Mesothelial cell of epicardium (in vitro differentiated cells): ENCODE data around the gene CTRL. TPM values are rescaled to one million over a fixed set of nuclear protein-coding genes. Genes with fewer than 3 reads are reported as not detected.

Experiments used
- DNase-seq, 2 experiments: peaks; one replicate each; pipeline ENCODE4 v3.0.0; 2021; ENCODE audit warnings: low spot score in 2 of 2; ENCODE audit not compliant: unreplicated experiment in 2 of 2
- H3K27ac Mint-ChIP-seq: 2 replicates; pipeline ENCODE4 v1.8.0; 2021; ENCODE audit warnings: mixed read lengths
- H3K27me3 Mint-ChIP-seq: 2 replicates; pipeline ENCODE4 v1.8.0; 2021; ENCODE audit warnings: low read depth, mixed read lengths
- H3K36me3 Mint-ChIP-seq: 2 replicates; pipeline ENCODE4 v1.8.0; 2021; ENCODE audit warnings: mixed read lengths
- H3K4me1 Mint-ChIP-seq: 2 replicates; pipeline ENCODE4 v1.8.0; 2021; ENCODE audit warnings: mixed read lengths
- H3K4me3 Mint-ChIP-seq: 2 replicates; pipeline ENCODE4 v1.8.0; 2021; ENCODE audit warnings: mild to moderate bottlenecking, moderate library complexity, mixed read lengths
- H3K9me3 Mint-ChIP-seq: 2 replicates; pipeline ENCODE4 v1.8.0; 2021; ENCODE audit warnings: mixed read lengths
- total RNA-seq: library from RNA; stranded (reverse); gene quantifications from 3 replicates; pipeline ENCODE4 v1.2.1, GENCODE V29; 2021
- TF ChIP-seq, protein P1 (sequence below): fragments of 200-600 bp; sonication (generic); IDR thresholded peaks from one replicate; pipeline ENCODE4 v1.5.0; 2021; ENCODE audit warnings: antibody characterized with exemption; ENCODE audit not compliant: unreplicated experiment

The CTRL gene
- total RNA-seq, 1 donor from 2014 or later, result 1.5 TPM

DNA sequence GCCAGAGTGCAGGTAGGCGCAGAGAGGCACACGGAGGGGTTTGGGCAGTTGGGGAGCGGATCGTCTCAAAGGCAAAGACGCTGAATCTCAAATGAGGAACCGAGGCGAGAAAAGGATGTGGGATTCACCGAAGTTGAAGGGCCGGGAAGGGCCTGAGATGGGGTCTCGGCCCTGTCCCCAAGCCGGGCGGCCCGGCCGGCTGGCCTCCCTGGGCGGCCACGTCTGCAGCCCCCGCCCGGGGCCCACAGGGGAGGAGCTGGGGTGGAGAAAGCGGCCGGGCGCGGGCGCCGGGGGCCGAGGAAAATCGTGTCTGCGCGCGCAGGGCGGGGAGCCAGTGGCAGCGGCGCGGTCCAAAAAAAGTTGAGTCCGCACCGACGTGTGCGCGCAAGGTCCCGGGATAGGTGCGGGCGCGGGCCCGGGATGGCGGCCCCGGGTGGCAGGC, 36.3 kb upstream of the CTRL start:
- H3K4me3 Mint-ChIP-seq, result peak overlapping the region; percentile 100
- DNase-seq, result peak in 1 of 2 experiments; percentile 66
- TF ChIP-seq, protein P1, sequence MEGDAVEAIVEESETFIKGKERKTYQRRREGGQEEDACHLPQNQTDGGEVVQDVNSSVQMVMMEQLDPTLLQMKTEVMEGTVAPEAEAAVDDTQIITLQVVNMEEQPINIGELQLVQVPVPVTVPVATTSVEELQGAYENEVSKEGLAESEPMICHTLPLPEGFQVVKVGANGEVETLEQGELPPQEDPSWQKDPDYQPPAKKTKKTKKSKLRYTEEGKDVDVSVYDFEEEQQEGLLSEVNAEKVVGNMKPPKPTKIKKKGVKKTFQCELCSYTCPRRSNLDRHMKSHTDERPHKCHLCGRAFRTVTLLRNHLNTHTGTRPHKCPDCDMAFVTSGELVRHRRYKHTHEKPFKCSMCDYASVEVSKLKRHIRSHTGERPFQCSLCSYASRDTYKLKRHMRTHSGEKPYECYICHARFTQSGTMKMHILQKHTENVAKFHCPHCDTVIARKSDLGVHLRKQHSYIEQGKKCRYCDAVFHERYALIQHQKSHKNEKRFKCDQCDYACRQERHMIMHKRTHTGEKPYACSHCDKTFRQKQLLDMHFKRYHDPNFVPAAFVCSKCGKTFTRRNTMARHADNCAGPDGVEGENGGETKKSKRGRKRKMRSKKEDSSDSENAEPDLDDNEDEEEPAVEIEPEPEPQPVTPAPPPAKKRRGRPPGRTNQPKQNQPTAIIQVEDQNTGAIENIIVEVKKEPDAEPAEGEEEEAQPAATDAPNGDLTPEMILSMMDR, result no peak
- no peaks in the 10 kb centered on the region for H3K9me3 Mint-ChIP-seq
- no peaks in the 10 kb centered on the region for H3K27me3 Mint-ChIP-seq
- H3K36me3 Mint-ChIP-seq, result peaks cover under 1% of the 10 kb centered on the region
- peaks cover 39% of the 10 kb centered on the region for H3K4me1 Mint-ChIP-seq
- H3K27ac Mint-ChIP-seq, result peak overlapping the region; percentile 100

DNA sequence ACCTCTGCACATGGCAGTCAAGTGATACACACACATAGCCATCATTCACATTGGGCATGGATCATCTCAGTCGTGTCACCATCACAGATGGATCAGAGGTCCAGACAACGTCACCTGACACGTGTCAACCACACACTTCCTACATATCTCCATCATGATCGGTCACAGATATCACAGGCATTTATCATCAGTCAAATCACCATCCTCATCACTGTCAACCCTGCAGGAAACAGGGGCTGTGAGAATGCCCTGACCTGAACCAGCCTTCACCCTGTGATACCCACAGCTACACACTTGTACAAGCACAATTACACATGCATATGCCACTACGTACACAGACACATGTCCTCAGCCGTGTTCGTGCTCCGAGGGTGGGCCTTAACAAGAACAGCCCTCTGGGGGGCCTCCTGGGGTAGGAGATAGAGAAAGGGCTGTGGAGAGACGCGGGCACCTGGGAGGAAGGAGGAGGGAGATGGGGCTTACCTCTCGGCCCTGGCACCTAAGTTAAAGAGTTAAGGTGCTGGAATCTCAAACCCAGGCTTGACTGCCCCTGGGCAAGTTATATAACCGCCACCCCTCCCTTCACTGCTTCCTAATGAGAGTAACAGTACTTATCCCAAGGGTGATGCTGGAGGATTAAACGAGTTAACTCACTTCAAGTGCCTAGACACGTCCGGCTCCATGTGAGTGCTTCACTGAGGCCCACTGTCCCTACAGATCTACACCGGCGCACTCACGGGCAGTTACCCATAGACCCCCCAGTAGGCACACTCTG, 35.7 kb upstream of the CTRL start:
- Mint-ChIP-seq H3K4me1 (peaks cover 39% of the 10 kb centered on the region), H3K27me3 (no peaks in the 10 kb centered on the region), H3K9me3 (no peaks in the 10 kb centered on the region), H3K27ac (peak overlapping the region; percentile 100), H3K36me3 (peaks cover 4% of the 10 kb centered on the region), H3K4me3 (peak overlapping the region; percentile 100)
- no peak for DNase-seq
- TF ChIP-seq, protein P1, result no peak

DNA sequence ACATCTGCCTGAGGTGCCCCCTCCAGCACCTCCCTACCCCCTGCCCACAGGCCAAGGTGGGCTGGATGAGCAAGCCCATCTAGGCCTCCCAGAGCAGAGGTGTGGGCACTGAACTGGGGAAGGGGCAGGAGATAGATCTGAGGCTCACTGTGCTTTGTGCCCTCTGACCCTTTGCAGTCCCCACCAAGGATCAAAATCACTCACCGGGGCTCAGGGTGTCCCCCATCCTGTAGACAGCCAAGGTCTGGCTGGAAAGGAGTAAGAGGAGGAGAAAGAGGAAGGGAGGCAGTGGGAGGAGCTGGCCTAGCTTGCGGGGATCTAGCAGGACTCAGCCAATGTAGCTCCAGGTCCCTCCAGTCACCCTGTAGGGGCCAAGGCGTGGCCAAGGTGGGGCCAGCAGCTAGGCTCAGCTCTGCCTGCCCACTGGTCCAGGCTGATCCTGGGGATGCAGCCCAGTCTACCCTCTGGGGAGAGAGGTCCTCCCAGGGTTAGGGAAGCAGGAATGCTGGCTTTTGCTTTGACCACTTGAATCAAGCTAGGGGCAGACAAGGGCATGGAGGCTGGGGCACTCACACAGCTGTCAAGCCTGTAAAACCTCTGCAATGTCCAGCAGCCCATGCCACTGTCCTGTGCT, 35.0 kb upstream of the CTRL start:
- peak overlapping the region; percentile 100 for H3K4me3 Mint-ChIP-seq
- H3K27me3 Mint-ChIP-seq, result no peaks in the 10 kb centered on the region
- TF ChIP-seq, protein P1, result no peak
- no peaks in the 10 kb centered on the region for H3K9me3 Mint-ChIP-seq
- H3K4me1 Mint-ChIP-seq, result peaks cover 39% of the 10 kb centered on the region
- peaks cover 10% of the 10 kb centered on the region for H3K36me3 Mint-ChIP-seq
- peak overlapping the region; percentile 100 for H3K27ac Mint-ChIP-seq
- no peak for DNase-seq

DNA sequence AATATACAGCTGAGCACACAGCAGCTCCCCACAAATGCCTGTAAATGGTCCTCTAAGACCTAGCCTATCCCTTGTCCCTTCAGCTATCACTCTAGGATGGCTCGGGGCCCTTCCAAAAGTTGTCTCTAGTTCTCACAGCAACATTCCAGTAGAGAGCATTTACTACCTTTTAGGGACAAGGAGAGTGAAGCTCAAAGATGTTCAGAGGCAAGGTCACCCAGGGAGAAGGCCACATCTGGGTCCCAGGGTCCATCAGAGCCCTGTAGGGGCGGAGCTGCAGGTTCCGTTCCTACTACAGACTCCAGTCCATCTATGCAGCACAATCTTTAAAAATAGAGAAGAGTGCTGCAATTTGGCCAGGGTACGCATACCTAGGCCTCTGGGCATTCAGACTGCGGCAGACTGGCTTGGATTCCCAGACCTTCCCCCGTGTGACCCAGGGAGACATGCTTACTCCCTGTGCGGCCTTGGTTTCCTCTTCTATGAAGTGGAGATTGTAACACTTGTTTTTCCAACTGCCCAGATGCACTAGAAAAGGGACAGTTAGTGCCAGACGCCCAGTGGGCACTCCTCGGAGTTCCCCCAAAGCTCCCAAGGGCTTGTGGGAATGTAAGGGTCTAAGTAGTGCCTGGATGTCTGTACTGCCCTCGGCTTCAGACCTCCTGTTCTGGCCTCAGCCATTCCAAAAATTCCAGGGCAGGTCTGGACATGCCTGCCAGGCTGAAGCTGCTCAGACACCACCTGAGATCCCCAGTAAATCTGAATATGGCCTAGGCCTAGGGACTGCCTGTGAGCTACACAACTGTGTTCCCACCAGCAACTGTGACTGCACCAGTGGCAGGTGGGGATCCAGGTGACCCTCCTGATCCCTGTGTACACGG, 34.2 kb upstream of the CTRL start:
- H3K27me3 Mint-ChIP-seq, result no peaks in the 10 kb centered on the region
- H3K9me3 Mint-ChIP-seq, result no peaks in the 10 kb centered on the region
- peaks cover 14% of the 10 kb centered on the region for H3K36me3 Mint-ChIP-seq
- peaks cover 39% of the 10 kb centered on the region for H3K4me1 Mint-ChIP-seq
- H3K27ac Mint-ChIP-seq, result peak overlapping the region; percentile 100
- DNase-seq, result no peak
- peak overlapping the region; percentile 100 for H3K4me3 Mint-ChIP-seq
- TF ChIP-seq, protein P1, result no peak

DNA sequence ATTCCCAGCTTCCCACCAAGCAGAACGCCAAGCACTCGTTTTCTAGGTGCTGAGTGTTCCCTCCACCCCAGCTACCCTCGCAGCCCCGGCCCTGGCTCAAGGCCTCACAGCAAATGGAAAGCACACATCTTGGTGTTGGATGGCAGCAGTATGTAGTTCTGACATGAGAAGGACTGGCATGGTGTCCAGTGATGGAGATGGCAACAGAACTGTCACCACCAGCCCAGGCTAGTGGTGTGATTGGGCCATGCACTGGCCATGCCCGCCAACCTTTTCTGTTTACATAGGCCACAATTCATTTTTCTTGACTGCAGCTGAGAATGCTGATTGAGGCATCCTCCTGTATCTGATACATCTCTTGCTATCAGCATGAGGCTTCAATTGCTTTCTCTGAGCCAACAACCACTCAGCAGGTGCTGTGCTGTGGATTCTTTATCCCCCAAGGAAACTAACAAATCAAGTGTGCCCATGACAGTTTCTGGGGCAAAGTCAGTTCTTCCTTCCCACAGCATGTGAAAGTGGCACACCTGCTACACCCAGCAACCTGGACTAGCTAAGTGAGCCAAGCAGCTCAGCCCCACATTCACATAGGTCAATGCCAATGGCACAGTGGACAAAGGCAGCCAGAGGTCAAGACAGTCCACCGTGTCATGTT, 32.9 kb upstream of the CTRL start:
- TF ChIP-seq, protein P1, result no peak
- H3K4me3 Mint-ChIP-seq, result no peak overlapping the region
- H3K9me3 Mint-ChIP-seq, result no peaks in the 10 kb centered on the region
- peaks cover 39% of the 10 kb centered on the region for H3K4me1 Mint-ChIP-seq
- peak overlapping the region; percentile 100 for H3K27ac Mint-ChIP-seq
- DNase-seq, result no peak
- no peaks in the 10 kb centered on the region for H3K27me3 Mint-ChIP-seq
- H3K36me3 Mint-ChIP-seq, result peaks cover 19% of the 10 kb centered on the region
